AG04449 (cell line): Measurements from ENCODE around the gene TSPAN15.

Experiments used
- CTCF ChIA-PET: fragments of 350-600 bp; formaldehyde crosslinking; extraction: SDS; loops from one replicate; lab custom pipeline; 2021; ENCODE audit warnings: antibody characterized with exemption; lab: Yijun Ruan, JAX
- POLR2A ChIA-PET: fragments of 400-600, 350-600 bp; formaldehyde crosslinking; extraction: SDS; loops from one replicate; lab custom pipeline; 2020; ENCODE audit warnings: antibody characterized with exemption, inconsistent platforms; lab: Yijun Ruan, JAX
- DNase-seq: peaks from one replicate; pipeline ENCODE4 v3.0.0-alpha.2; 2010; ENCODE audit warnings: low read depth, low spot score
- H3K4me3 ChIP-seq: 2 replicates; pipeline ENCODE4 v1.5.1; 2011; ENCODE audit warnings: low read depth, mild to moderate bottlenecking, control low read depth, low read length
- TF ChIP-seq, protein P1 (sequence below): IDR thresholded peaks from one replicate; pipeline ENCODE4 v1.5.1; 2011; ENCODE audit warnings: mild to moderate bottlenecking, moderate library complexity, low read length, control low read depth, inconsistent platforms; ENCODE audit not compliant: insufficient read depth; ENCODE audit errors: missing control alignments

Gene TSPAN15

DNA sequence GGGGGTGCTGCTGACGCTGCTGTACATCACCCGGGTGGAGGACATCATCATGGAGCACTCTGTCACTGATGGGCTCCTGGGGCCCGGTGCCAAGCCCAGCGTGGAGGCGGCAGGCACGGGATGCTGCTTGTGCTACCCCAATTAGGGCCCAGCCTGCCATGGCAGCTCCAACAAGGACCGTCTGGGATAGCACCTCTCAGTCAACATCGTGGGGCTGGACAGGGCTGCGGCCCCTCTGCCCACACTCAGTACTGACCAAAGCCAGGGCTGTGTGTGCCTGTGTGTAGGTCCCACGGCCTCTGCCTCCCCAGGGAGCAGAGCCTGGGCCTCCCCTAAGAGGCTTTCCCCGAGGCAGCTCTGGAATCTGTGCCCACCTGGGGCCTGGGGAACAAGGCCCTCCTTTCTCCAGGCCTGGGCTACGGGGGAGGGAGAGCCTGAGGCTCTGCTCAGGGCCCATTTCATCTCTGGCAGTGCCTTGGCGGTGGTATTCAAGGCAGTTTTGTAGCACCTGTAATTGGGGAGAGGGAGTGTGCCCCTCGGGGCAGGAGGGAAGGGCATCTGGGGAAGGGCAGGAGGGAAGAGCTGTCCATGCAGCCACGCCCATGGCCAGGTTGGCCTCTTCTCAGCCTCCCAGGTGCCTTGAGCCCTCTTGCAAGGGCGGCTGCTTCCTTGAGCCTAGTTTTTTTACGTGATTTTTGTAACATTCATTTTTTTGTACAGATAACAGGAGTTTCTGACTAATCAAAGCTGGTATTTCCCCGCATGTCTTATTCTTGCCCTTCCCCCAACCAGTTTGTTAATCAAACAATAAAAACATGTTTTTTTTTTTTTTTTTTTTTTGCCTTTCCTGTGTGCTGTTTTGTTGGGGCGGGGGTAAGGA, 55.8 kb downstream of the TSPAN15 start:
- DNase-seq: no peak
- CTCF ChIA-PET: interaction anchor here (0.6 to 15.6 kb wide), 25 partner anchors 8 to 764 kb away, joined by 3 to 384 read pairs (median 4); partner anchors contain the start of gene TACR2
- H3K4me3 ChIP-seq: no peak overlapping the region
- POLR2A ChIA-PET: no interaction called here
- TF ChIP-seq, protein P1, sequence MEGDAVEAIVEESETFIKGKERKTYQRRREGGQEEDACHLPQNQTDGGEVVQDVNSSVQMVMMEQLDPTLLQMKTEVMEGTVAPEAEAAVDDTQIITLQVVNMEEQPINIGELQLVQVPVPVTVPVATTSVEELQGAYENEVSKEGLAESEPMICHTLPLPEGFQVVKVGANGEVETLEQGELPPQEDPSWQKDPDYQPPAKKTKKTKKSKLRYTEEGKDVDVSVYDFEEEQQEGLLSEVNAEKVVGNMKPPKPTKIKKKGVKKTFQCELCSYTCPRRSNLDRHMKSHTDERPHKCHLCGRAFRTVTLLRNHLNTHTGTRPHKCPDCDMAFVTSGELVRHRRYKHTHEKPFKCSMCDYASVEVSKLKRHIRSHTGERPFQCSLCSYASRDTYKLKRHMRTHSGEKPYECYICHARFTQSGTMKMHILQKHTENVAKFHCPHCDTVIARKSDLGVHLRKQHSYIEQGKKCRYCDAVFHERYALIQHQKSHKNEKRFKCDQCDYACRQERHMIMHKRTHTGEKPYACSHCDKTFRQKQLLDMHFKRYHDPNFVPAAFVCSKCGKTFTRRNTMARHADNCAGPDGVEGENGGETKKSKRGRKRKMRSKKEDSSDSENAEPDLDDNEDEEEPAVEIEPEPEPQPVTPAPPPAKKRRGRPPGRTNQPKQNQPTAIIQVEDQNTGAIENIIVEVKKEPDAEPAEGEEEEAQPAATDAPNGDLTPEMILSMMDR: no peak

DNA sequence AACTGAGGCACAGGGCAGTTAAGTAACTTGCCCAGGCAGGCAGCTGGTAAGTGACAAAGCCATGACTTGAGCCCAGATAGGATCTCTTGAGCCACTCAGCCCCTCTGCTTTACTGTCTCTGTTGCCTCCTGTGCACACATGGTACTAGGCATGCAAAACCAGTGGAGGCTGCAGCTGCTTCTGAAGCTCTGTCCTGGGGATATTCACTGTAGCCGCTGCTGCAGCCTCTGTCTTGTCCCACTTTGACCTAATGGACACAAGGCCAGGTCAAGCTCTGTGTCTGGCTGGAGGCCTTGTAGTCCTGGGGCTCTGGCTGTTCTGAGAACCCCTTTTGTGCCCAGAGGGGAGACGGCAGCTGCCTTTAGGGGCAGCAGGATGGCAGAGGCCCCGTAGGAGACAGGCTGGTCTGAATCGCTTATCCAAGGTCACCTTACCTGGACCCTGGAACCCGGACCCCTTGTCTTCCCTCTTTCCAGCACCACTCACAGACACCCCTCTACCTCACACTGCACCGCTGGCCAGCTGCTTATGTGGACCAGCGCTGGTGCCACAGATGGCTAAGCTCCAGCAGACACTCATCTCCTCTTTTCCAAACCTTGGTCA, 57.6 kb downstream of the TSPAN15 start:
- no peak for DNase-seq
- POLR2A ChIA-PET: no interaction called here
- CTCF ChIA-PET: interaction anchor here (0.6 to 15.6 kb wide), 14 partner anchors 8 to 270 kb away, joined by 3 to 384 read pairs (median 5); partner anchors contain the start of gene TACR2
- H3K4me3 ChIP-seq: no peak overlapping the region
- TF ChIP-seq, protein P1: no peak

DNA sequence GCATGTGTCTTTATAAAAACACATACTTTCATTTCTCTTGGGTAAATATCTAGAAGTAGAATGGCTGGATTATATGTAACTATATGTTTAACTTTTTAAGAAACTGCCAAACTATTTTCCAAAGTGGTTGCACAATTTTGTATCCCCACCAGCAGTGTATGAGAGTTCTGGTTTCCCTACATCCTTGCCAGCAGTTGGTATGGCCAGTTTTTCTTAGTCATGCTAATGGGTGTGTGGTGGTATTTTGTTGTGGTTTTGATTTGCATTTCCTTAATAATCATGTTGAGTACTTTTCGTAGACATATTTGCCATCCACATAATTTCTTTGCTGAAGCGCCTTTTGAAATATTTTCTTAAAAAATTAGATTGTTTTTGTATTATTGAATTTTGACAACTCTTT, 61.6 kb downstream of the TSPAN15 start:
- TF ChIP-seq, protein P1: no peak
- DNase-seq: no peak
- ChIA-PET CTCF (interaction anchor here (0.6 to 15.6 kb wide), 6 partner anchors 13 to 204 kb away, joined by 3 to 384 read pairs (median 3); no protein-coding TSS in a partner anchor), POLR2A (no interaction called here)
- H3K4me3 ChIP-seq: no peak overlapping the region

DNA sequence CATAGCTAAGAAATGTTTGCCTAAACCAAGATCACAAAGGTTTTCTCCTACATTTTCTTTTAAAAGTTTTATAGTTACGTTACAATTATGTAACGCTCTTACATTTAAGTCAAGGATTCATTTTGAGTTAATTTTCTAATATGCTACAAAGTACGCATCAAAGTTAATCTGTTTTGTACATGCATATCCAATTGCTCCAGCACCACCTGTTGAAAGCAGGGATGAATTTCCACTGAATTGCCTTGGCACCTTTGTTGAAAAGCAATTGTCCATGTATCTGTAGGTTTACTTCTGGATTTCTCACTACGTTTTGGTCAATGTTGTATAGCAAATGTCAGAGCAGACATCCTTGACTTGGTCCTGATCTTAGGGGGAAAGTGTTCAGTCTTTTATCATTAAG, 62.4 kb downstream of the TSPAN15 start:
- DNase-seq: no peak
- ChIA-PET POLR2A (no interaction called here), CTCF (interaction anchor here (0.8 to 15.6 kb wide), 6 partner anchors 11 to 128 kb away, joined by 3 to 384 read pairs (median 10); no protein-coding TSS in a partner anchor)
- TF ChIP-seq, protein P1: no peak
- no peak overlapping the region for H3K4me3 ChIP-seq

DNA sequence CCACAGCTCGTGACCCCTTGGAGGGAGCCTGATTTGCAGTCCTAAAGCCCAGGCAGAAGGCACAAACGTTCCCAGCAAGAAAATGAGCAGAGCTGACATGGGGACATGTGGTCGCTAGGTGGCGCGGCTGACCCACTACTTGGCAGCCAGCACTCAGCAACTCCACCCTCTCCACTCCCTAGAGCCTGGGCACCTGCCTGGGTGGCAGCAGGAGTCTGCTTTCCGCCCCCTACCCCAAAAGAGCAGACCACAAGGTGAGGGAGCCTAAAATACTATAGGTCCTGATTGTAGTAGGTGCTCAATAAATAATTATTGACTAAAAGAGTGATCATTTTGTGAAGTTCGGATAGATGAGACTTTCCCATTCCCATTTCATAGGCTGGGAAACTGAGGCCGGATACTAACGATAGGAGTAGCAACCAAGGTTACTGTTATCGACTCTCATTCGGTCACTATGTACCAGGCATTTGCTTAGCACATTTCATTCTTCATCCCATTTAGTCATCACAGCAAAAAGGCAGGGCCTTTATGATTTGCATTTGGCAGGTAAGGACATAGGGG, 64.5 kb downstream of the TSPAN15 start:
- ChIA-PET POLR2A (no interaction called here), CTCF (interaction anchor here (0.7 to 15.6 kb wide), 31 partner anchors 9 to 446 kb away, joined by 3 to 384 read pairs (median 4); no protein-coding TSS in a partner anchor)
- no peak overlapping the region for H3K4me3 ChIP-seq
- TF ChIP-seq, protein P1: peak; percentile 95
- DNase-seq: no peak
